GM12878 (cell line): ENCODE measurements around the gene SMIM14. TPM values are rescaled to one million over a fixed set of nuclear protein-coding genes. Genes with fewer than 3 reads are reported as not detected.

ENCODE experiments used
- BCL11A ChIP-seq: IDR thresholded peaks from 2 replicates; pipeline ENCODE4 v1.6.1; 2011; ENCODE audit warnings: low read depth, low read length
- BCLAF1 ChIP-seq: fragments of 450-650 bp; IDR thresholded peaks from 2 replicates; pipeline ENCODE4 v1.6.1; 2017; ENCODE audit warnings: antibody characterized with exemption, mild to moderate bottlenecking, moderate library complexity
- IKZF2 ChIP-seq, 2 experiments: fragments of 450-650 bp; IDR thresholded peaks; 2 replicates each; pipeline ENCODE4 v1.6.1; 2017; ENCODE audit warnings: mild to moderate bottlenecking in 2 of 2, moderate library complexity in 2 of 2
- TARDBP ChIP-seq: IDR thresholded peaks from 2 replicates; pipeline ENCODE4 v1.6.1; 2016; ENCODE audit warnings: borderline replicate concordance
- polyA plus RNA-seq, 11 experiments: library from polyadenylated mRNA; depleted of rRNA in 4 of 11; unstranded in 6 of 11; stranded (reverse) in 5 of 11; fragments of >200 nt; fragmentation: Nextera tagmentation in 4 of 11; fragmentation: Illumina TruSeq in 1 of 11; extraction: Ambion mirVana in 4 of 11; extraction: Trizol in 1 of 11; gene quantifications; 1 replicate in 1 of 11; 2 replicates in 10 of 11; pipeline versions ENCODE4 v1.2.1 to v1.2.3, GENCODE V29; 2011 to 2016; ENCODE audit warnings: inconsistent platforms in 2 of 11, missing spikeins in 2 of 11, low read depth in 1 of 11
- total RNA-seq, 4 experiments: library from RNA; depleted of rRNA in 3 of 4; stranded (reverse); fragments of >200 nt in 3 of 4; fragmentation: Illumina TruSeq in 1 of 4; extraction: Trizol in 1 of 4; gene quantifications; 2 replicates each; pipeline versions ENCODE4 v1.2.1 to v1.2.3, GENCODE V29; 2013 to 2021
- TF ChIP-seq, protein P1 (sequence below): fragments of 450-650 bp; IDR thresholded peaks from 2 replicates; pipeline ENCODE4 v1.6.1; 2014; ENCODE audit warnings: mild to moderate bottlenecking
- TF ChIP-seq, protein P2 (sequence below): IDR thresholded peaks from 2 replicates; pipeline ENCODE4 v1.6.1; 2012; ENCODE audit warnings: low read depth, low read length, improper control_type of control experiment

Gene SMIM14
- total and polyA plus RNA-seq, 10 of the 15 experiments (the other 5 are each of a cell fraction or from before 2014, with no cell fraction given): 125 to 671 (median 188) TPM

- TF ChIP-seq TARDBP (no peak), IKZF2 (IDR thresholded peaks at IDR 0.05) (no peak), BCL11A (no peak), BCLAF1 (no peak)
- TF ChIP-seq, protein P1, sequence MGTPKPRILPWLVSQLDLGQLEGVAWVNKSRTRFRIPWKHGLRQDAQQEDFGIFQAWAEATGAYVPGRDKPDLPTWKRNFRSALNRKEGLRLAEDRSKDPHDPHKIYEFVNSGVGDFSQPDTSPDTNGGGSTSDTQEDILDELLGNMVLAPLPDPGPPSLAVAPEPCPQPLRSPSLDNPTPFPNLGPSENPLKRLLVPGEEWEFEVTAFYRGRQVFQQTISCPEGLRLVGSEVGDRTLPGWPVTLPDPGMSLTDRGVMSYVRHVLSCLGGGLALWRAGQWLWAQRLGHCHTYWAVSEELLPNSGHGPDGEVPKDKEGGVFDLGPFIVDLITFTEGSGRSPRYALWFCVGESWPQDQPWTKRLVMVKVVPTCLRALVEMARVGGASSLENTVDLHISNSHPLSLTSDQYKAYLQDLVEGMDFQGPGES: no peak
- TF ChIP-seq, protein P2, sequence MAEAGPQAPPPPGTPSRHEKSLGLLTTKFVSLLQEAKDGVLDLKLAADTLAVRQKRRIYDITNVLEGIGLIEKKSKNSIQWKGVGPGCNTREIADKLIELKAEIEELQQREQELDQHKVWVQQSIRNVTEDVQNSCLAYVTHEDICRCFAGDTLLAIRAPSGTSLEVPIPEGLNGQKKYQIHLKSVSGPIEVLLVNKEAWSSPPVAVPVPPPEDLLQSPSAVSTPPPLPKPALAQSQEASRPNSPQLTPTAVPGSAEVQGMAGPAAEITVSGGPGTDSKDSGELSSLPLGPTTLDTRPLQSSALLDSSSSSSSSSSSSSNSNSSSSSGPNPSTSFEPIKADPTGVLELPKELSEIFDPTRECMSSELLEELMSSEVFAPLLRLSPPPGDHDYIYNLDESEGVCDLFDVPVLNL: no peak
Measured at GRCh38 chr4:39548425-39549067, 90.1 kb downstream of the SMIM14 start (continued).
